SIG-M5 treated with dmso at 0.1 percent for 504 hours (cell line): Measurements from ENCODE around the gene NPM3.
"Not testable (repeated sequence)": the region's sequence is repeated elsewhere in the genome, so short reads cannot be mapped to it uniquely, and the experiment has no call there.

Experiments
- DNase-seq: peaks from one replicate; lab custom pipeline; 2025; ENCODE audit not compliant: unreplicated experiment; lab: John Stamatoyannopoulos, UW

Gene NPM3

GRCh38 chr10:101807158-101807557, 23.9 kb upstream of the NPM3 start:
- DNase-seq, result no peak

DNA sequence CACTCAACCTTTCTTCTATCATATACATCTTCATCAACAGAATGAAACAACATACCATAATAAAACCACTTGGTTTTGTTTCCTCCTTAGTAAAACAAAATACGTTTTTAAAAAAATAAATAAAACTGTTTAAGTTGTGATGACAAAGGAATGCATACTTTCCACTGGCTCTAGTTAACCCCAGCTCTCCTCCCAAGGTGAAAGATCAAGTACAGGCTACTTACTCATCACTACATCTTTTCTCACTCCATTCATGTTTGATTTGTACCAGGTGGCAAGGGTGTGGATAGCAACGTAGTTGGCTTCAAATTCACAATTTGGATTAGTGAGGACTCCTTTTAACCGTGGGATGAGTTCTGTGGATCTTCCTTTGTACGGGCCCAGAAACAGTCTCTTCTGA, 20.3 kb upstream of the NPM3 start:
- no peak for DNase-seq

DNA sequence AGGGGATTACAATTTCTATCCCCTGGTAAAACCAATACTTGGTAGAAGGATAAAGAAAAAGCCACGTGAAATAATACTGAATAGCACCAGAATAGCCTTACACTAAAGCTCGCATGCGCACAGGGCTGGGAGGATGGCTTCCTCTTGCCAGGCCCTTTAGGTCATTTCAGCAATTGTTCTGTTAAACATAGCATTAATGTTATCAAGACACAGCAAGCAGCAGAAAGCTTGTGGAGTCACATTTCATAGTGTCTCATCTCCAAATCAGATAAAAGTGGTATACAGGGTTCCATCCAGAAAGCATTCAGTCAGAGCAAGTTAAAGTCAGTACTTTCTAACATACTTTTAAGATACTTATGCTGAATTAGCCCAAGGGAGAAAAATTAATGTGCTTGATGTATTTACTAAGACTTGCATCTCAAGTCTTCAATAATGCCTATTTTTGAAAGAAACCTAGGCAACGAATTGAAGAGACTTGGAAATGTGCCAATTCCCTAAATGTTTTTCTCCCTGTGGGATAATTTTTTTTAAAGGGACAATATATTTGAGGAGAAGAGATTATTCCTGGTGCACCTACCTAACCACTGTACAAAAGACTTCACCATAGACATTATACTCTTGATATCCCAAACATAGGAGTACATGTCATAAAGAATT, 14.3 kb upstream of the NPM3 start:
- no peak for DNase-seq

GRCh38 chr10:101793526-101793925, 10.3 kb upstream of the NPM3 start:
- DNase-seq, result no peak

DNA sequence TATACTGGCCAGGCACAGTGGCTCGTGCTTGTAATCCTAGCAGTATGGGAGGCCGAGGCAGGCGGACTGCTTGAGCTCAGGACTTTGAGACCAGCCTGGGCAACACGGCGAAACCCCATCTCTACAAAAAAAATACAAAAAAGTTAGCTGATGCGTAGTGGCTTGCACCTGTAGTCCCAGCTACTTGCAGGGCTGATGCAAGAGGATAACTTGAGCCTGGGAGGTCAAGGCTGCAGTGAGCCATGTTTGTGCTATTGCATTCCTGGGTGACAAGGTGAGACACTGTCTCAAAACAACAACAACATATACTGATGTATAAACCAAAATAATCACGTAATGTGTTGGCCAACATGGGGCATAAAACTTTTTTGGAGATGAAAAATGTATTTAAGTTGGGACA, 6.4 kb upstream of the NPM3 start:
- no peak for DNase-seq

- DNase-seq, result not testable (repeated sequence)
Measured at GRCh38 chr10:101789231-101789630, 6.0 kb upstream of the NPM3 start.

DNA sequence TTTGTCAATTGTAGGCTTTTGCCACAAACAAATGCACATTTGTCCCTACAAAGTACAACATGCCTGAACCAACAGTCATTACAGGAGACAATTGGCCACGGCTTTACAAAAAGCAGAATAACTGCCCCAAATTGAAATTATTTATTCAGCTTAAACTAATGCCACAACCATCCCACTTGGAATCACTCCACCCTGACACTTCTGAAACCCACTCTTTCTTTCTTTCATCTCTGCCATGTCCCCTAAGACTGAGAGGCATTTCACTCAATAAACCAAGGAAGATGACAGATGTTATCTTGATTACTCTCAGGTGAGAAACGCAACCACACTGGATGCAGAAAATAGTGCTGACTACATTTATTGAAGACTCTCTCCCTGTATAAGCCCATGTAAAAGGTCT, 2.6 kb upstream of the NPM3 start:
- DNase-seq, result no peak

DNA sequence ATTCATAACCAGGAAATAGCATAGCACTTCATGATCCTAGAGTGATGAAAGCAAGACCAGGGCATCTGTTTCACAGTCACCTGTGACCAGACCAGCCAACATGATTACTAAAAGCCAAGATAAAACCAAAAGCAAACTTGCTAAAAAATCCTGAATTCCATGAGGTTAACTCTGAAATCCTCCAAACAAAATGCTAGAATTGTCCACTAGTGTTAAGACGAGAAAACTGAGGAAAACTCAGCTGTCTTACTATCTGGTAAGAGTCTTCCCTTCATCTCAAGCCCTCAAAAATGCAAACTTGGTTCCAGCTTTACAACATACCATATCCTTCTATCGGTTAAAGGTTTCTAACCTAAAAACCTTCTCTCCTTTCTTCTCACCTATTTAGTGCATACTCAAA, 1.3 kb upstream of the NPM3 start:
- no peak for DNase-seq

GRCh38 chr10:101783736-101784118, 481 bp upstream of the NPM3 start:
- no peak for DNase-seq

DNA sequence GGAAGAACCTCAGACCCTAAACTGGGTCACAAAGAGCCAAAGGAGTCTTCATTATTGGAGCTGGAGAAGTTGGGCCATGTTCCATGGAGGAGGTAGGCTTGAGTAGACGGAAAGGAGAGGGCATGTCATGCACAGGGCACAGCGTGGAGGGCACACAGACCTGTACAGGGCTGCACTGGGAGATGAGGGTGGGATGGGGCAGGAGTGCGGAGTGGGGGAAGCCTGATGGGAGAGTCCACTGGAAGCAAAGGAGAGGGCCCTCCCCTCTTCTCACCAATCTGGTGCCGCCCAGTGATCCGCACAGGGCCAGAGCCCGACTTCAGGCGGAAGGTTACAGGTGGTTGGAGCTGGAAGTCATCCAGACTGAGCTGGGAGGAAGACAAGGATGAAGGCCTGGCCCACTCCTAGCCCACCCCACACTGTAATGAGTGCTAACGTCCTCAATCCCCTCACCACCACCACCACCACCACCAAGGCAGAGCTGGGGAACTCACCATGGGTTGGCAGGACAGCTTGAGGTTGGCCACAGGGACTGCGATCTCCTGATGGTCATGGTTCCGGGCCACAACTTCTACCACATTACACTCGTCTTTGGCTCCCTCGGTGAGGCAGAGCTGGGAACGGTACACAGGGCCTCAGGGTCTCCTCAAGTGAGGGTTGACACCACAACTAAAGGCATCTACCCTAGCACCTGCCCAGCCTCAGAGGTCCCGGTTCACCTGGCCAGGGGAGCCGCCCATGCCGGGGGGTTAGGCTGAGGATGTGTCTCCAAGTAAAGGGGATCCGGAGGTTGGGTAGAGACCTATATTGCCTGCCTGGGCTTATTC, 1.0 kb downstream of the NPM3 start:
- no peak for DNase-seq

DNA sequence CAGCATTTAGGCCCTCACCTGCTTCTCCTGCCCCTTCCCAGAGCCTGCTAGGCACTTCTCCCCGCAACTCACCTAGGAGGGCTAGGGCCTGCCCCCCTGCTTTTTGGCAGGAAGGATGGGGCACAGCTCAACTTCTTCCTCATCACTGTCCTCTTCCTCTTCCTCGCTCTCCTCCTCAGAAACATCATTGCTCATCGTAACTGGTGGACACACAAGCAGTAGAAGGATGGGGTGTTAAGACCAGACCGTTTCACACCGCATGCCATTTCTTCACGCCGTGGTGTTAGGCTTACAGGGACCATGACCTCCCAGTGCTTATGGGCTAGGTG, 1.6 kb downstream of the NPM3 start:
- DNase-seq, result peak; percentile 28

DNA sequence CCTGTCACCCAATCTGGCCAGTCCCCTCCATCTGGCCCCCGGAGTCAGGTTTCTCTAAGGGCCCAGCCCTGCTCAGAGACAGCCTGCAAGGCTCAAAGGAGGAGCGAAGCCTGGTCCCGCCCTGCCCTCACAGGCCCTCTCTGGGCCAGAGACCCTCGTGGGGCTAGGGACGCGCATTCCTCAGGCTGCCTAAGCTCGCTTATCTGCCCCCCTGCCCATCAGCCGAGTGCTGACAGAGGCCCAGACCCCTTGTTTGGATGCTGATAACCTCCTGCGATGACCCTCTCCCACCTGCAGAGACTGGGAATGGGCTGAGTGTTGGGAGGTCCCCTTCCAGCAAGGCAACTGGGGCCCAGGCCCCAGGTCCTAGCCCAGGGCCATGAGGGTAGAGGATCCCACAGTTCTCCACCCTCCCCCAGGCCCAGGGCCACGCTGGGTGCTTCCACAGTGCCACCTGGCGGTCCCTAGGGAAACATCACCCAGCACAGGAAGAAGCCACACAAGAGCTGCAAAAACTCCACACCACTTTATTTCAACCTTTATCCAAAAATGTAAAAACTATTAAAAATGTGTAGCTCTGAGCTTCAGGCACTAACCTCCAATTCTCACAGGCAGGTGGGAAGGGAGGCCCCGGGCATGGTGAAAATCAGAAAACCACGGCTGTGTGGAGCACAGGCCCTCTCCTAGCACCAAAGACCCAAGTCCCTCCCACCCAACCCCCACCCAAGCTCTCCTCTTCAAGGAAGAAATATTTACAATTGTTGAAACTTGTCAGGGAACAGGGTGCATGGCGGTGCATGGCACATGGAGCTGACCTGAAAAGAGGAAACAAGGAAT, 2.2 kb downstream of the NPM3 start:
- DNase-seq, result peak; percentile 73

- no peak for DNase-seq
Measured at GRCh38 chr10:101780187-101780817, 2.9 kb downstream of the NPM3 start.

DNA sequence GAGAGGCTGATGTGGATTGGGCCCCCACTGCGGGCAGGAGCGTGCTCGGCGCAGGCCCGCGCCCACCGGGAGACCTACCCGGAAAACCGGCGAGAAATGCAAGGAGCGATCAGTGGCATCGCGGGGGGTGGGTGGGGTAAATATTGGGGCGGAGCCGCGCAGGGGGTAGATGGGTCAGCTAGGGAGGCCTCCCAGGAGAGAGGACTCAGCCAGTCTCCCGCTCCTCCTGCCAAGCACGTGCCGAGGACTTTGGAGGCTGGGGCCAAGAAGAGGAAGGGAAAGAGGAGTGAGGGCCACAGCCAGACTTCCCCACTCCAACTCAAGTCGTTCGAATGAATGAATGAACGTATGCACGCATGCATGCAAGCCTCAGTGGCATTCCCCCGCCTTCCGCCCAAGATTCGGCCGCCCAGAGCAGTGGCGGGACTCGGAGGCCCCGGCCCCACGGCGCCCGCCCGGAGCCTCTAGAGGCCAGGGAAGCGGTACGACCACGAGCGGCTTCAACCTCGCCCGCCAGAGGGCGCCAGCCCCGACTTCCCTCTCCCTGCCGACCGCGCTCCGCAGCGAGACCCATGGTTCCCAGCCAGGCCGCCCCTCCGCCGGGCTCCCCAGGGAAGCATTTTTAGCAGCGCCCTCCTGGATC, 3.6 kb downstream of the NPM3 start:
- peak; percentile 3 for DNase-seq

- no peak for DNase-seq
Measured at GRCh38 chr10:101778781-101779543, 4.3 kb downstream of the NPM3 start.

DNA sequence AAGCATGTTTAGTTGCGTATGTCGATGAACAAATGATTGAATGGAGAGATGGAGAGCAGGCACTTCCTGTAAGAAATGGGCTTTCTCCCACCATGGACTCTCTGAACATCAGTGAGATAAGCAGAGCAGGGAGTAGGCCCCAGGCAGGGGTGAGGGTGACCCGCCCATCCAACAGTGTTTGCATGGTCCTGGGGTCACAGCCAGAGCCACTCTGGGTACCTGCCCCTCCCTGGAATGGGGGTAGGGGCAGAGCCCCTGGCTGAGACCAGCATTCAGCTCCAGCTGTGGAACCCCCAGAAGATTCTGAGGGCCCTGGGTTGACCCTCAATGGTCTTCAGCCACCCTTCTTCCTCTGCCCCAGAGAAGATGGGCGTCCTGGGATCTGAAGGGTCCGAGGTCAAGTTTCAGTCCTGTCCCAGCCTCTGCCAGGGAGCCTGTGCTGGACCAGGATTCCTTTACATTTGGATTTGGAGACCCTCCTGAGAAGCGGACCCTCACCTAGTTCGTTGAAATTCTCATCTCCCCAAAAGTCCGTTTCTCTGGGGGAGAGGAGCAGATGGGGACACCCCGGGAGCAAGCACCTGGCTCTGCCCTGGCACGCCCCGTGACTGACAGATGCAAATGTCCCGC, 5.0 kb downstream of the NPM3 start:
- DNase-seq, result no peak

- no peak for DNase-seq
Measured at GRCh38 chr10:101777619-101778145, 5.6 kb downstream of the NPM3 start.

DNA sequence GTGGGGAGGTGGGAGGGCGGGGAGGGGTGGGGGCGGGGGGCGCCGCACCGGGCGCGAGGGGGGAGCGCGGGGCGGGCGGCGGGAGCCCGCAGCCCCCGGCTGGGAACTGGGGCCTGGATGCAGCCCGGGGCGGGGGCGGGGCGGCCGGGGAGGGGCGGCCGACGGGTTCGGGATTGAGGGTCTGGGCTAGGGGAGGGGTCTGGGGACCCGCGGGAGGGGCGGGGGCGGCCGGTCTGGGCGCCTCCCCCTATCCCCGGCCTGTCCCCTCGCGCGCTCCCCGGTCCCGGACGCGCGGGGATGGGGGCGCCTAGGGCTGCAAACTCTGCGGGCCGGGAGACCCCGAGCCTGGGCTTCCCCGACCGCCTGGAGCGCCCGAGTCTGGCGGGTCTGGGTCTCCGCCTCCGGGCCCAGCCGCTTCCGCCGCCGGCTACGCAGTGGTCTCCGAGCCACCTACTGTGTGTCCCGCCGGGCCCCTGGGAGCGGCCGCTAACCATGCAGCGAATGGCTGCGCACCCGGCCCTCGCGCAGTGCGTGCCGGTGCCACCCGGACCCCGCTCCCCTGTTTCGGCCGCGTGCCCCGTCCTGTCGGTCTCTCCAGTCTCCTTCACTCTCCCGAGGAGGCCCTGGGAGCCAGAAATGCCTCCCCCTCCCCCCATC, 7.0 kb downstream of the NPM3 start:
- DNase-seq, result no peak
